Panc1 (cell line): Measurements from ENCODE around the gene ZFYVE27. TPM values are rescaled to one million over a fixed set of nuclear protein-coding genes. Genes with fewer than 3 reads are reported as not detected.

Experiments used
- ATAC-seq: fragments of 200-7000 bp; cut with Tn5 transposase; 2 replicates; pipeline ENCODE4 v1.9.1; 2020; ENCODE audit warnings: mild to moderate bottlenecking, moderate library complexity
- BruUV-seq: library from RNA; stranded (reverse); fragments of 400-500 nt; replicated peaks from 2 replicates; lab custom pipeline; 2021; lab: Mats Ljungman, UMichigan
- CTCF ChIA-PET: fragments of 300-600 bp; sonication (Branson Sonifier 250); formaldehyde crosslinking; loops from one replicate; lab custom pipeline; 2022; ENCODE audit warnings: antibody characterized with exemption; lab: Charles Lee
- POLR2A ChIA-PET: fragments of 300-600 bp; sonication (Branson Sonifier 250); formaldehyde crosslinking; loops from one replicate; lab custom pipeline; 2022; ENCODE audit warnings: antibody characterized with exemption; lab: Charles Lee
- DNase-seq: peaks from one replicate; pipeline ENCODE4 v3.0.0-alpha.2; 2010; ENCODE audit warnings: low read depth, low spot score
- H3K27ac ChIP-seq: 2 replicates; pipeline ENCODE4 v1.5.1; 2011; ENCODE audit warnings: mild to moderate bottlenecking, low read length, inconsistent platforms
- H3K27me3 ChIP-seq: fragments of 200-500 bp; sonication (Bioruptor generic); 2 replicates; pipeline ENCODE4 v1.6.0; 2014; ENCODE audit warnings: low read length, inconsistent platforms; ENCODE audit not compliant: control insufficient read depth, insufficient read depth
- H3K36me3 ChIP-seq: fragments of 200-500 bp; sonication (Bioruptor generic); 2 replicates; pipeline ENCODE4 v1.5.1; 2014; ENCODE audit warnings: inconsistent platforms, mild to moderate bottlenecking, low read length, moderate library complexity; ENCODE audit not compliant: control insufficient read depth, insufficient read depth
- H3K4me1 ChIP-seq: 2 replicates; pipeline ENCODE4 v1.5.1; 2011; ENCODE audit warnings: inconsistent platforms, mild to moderate bottlenecking, low read length, moderate library complexity; ENCODE audit not compliant: control insufficient read depth, insufficient read depth
- H3K4me3 ChIP-seq, 2 experiments: 2 replicates each; pipeline ENCODE4 v1.5.1; 2011 to 2012; ENCODE audit warnings: low read depth in 2 of 2, low read length in 2 of 2, mild to moderate bottlenecking in 2 of 2, inconsistent platforms in 1 of 2, moderate library complexity in 1 of 2
- H3K9me3 ChIP-seq: fragments of 200-500 bp; sonication (Bioruptor generic); 2 replicates; pipeline ENCODE4 v1.5.1; 2014; ENCODE audit warnings: low read depth, mild to moderate bottlenecking, inconsistent platforms, low read length, moderate library complexity; ENCODE audit not compliant: control insufficient read depth, insufficient read depth
- POLR2AphosphoS5 ChIP-seq: IDR thresholded peaks from 2 replicates; pipeline ENCODE4 v1.6.1; 2012; ENCODE audit warnings: mild to moderate bottlenecking, low read depth, low read length, moderate library complexity
- REST ChIP-seq, 2 experiments: IDR thresholded peaks; 2 replicates each; pipeline ENCODE4 v1.6.1; 2011 to 2012; ENCODE audit warnings: low read depth in 2 of 2, control low read depth in 1 of 2, low read length in 1 of 2, mild to moderate bottlenecking in 1 of 2, moderate library complexity in 1 of 2; ENCODE audit not compliant: insufficient read depth in 1 of 2
- SIN3A ChIP-seq: IDR thresholded peaks from 2 replicates; pipeline ENCODE4 v1.6.1; 2012; ENCODE audit warnings: low read depth, mild to moderate bottlenecking, low read length, moderate library complexity, borderline replicate concordance; ENCODE audit not compliant: insufficient read depth
- TCF7L2 ChIP-seq: IDR thresholded peaks from 2 replicates; pipeline ENCODE4 v1.6.1; 2011; ENCODE audit warnings: mild to moderate bottlenecking, low read depth, low read length, inconsistent platforms
- in situ Hi-C: cut with HindIII; loops from 2 replicates; pipeline ENCODE4 v1.10.0; 2016; ENCODE audit warnings: low sequenced_read_pairs, low pct_unique_long_range_greater_than_20kb
- intact Hi-C: fragments of 100-400 bp; cut with micrococcal nuclease; formaldehyde crosslinking; loops from one replicate; pipeline ENCODE4 v1.10.0; 2022; ENCODE audit not compliant: unreplicated experiment
- total RNA-seq: library from RNA; stranded (reverse); gene quantifications from one replicate; pipeline ENCODE4 v1.2.1, GENCODE V29; 2021; ENCODE audit not compliant: unreplicated experiment
- TF ChIP-seq, protein P1 (sequence below): fragments of 450-650 bp; IDR thresholded peaks from 2 replicates; pipeline ENCODE4 v1.5.1; 2017; ENCODE audit warnings: mild to moderate bottlenecking

Gene ZFYVE27
- total RNA-seq, 1 experiment from 2014 or later = 37.9 TPM

- BruUV-seq = no TSS peak
- DNase-seq = peak; percentile 65
- no peaks in the 10 kb centered on the region for H3K27me3 ChIP-seq
- H3K9me3 ChIP-seq = no peaks in the 10 kb centered on the region
- in situ Hi-C loops = no loop called here
- peak; percentile 96 for ATAC-seq
- no peak for TF ChIP-seq SIN3A
- TF ChIP-seq, protein P1, sequence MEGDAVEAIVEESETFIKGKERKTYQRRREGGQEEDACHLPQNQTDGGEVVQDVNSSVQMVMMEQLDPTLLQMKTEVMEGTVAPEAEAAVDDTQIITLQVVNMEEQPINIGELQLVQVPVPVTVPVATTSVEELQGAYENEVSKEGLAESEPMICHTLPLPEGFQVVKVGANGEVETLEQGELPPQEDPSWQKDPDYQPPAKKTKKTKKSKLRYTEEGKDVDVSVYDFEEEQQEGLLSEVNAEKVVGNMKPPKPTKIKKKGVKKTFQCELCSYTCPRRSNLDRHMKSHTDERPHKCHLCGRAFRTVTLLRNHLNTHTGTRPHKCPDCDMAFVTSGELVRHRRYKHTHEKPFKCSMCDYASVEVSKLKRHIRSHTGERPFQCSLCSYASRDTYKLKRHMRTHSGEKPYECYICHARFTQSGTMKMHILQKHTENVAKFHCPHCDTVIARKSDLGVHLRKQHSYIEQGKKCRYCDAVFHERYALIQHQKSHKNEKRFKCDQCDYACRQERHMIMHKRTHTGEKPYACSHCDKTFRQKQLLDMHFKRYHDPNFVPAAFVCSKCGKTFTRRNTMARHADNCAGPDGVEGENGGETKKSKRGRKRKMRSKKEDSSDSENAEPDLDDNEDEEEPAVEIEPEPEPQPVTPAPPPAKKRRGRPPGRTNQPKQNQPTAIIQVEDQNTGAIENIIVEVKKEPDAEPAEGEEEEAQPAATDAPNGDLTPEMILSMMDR = peak; percentile 97
- no peak for TF ChIP-seq POLR2AphosphoS5
- CTCF ChIA-PET = interaction anchor here (0.5 to 1.9 kb wide), 14 partner anchors 9 to 324 kb away, joined by 3 to 13 read pairs (median 3); partner anchors contain the start of gene AVPI1
- POLR2A ChIA-PET = interaction anchor here (0.6 kb wide), 1 partner anchor 32 kb away, joined by 3 read pairs; no protein-coding TSS in a partner anchor
- no peaks in the 10 kb centered on the region for H3K4me1 ChIP-seq
- intact Hi-C loops = no loop called here
- no peak overlapping the region for H3K4me3 ChIP-seq
- no peak overlapping the region for H3K27ac ChIP-seq
- no peaks in the 10 kb centered on the region for H3K36me3 ChIP-seq
Measured at GRCh38 chr10:97701438-97702069, 35.4 kb upstream of the ZFYVE27 start.

GRCh38 chr10:97703398-97704067, 33.4 kb upstream of the ZFYVE27 start:
- Histone ChIP-seq H3K36me3 (no peaks in the 10 kb centered on the region), H3K27me3 (no peaks in the 10 kb centered on the region), H3K4me1 (no peaks in the 10 kb centered on the region), H3K27ac (no peak overlapping the region), H3K9me3 (no peaks in the 10 kb centered on the region), H3K4me3 (no peak overlapping the region)
- in situ Hi-C loops = no loop called here
- POLR2A ChIA-PET = interaction anchor here (0.6 kb wide), 1 partner anchor 33 kb away, joined by 3 read pairs; the partner anchor contains the start of gene ZFYVE27
- CTCF ChIA-PET = interaction anchor here (0.5 to 0.6 kb wide), 2 partner anchors 20 to 27 kb away, joined by 3 to 5 read pairs; no protein-coding TSS in a partner anchor
- DNase-seq = no peak
- ATAC-seq = no peak
- TF ChIP-seq REST (IDR thresholded peaks at IDR 0.05; ENCODE audit: insufficient read depth in 1 of 2, low read depth in 2 of 2, low read length in 1 of 2) (no peak), SIN3A (no peak), POLR2AphosphoS5 (no peak), TCF7L2 (no peak)
- TF ChIP-seq, protein P1 = no peak
- intact Hi-C loops = no loop called here
- BruUV-seq = no TSS peak
